C1 segment of cervical spinal cord (tissue), 14 donors: Measurements from ENCODE around the gene SEC23A.
"Not testable (repeated sequence)": the region's sequence is repeated elsewhere in the genome, so short reads cannot be mapped to it uniquely, and the experiment has no call there.

ENCODE experiments used
- DNase-seq, 14 donors: peaks; one replicate each; lab custom pipeline; 2025; lab: John Stamatoyannopoulos, UW

Gene SEC23A

GRCh38 chr14:39102969-39103957 is at the start of gene SEC23A:
Gene SEC23A (minus strand): TSS chr14:39103235. CDS start chr14:39096118, 7,117 bp downstream.
- DNase-seq = peak; percentile 27 to 87 (median 74)

- DNase-seq = no peak
Measured at GRCh38 chr14:39145266-39145966, 42.4 kb upstream of the SEC23A start.

- DNase-seq = not testable (repeated sequence)
Measured at GRCh38 chr14:39143226-39143625, 40.2 kb upstream of the SEC23A start.

GRCh38 chr14:39141623-39142022 is 38.6 kb upstream of the SEC23A start:
- not testable (repeated sequence) for DNase-seq

GRCh38 chr14:39140170-39140569 is 37.1 kb upstream of the SEC23A start:
- DNase-seq = no peak

GRCh38 chr14:39138440-39138839 is 35.4 kb upstream of the SEC23A start:
- no peak for DNase-seq

- DNase-seq = not testable (repeated sequence)
Measured at GRCh38 chr14:39137835-39138234, 34.8 kb upstream of the SEC23A start.

GRCh38 chr14:39122330-39123138 is 19.5 kb upstream of the SEC23A start:
- DNase-seq = no peak

- peak; percentile 47 to 92 (median 88) for DNase-seq
Measured at GRCh38 chr14:39114073-39114838, 11.2 kb upstream of the SEC23A start, which contains the start of gene GEMIN2. Gene GEMIN2 (plus strand): TSS chr14:39114323. CDS start chr14:39114339, 16 bp downstream.

GRCh38 chr14:39113685-39114072 is 10.6 kb upstream of the SEC23A start:
- DNase-seq = no peak

- no peak for DNase-seq
Measured at GRCh38 chr14:39109893-39110715, 7.1 kb upstream of the SEC23A start.

GRCh38 chr14:39108791-39109190 is 5.8 kb upstream of the SEC23A start:
- DNase-seq = no peak

- no peak for DNase-seq
Measured at GRCh38 chr14:39107591-39107996, 4.6 kb upstream of the SEC23A start.

- DNase-seq = not testable (repeated sequence)
Measured at GRCh38 chr14:39104078-39104801, 1.2 kb upstream of the SEC23A start.

GRCh38 chr14:39102265-39102968 is 618 bp downstream of the SEC23A start:
- peak in 7 of 14 donors; percentile 19 to 73 (median 58) for DNase-seq

GRCh38 chr14:39099748-39100147 is 3.3 kb downstream of the SEC23A start:
- DNase-seq = no peak

GRCh38 chr14:39099215-39099614 is 3.8 kb downstream of the SEC23A start:
- DNase-seq = not testable (repeated sequence)

- no peak for DNase-seq
Measured at GRCh38 chr14:39097159-39097558, 5.9 kb downstream of the SEC23A start.
